GM12874 (cell line): ENCODE measurements around the gene GRK6.
A peak's percentile ranks its signal among the peaks of the same experiment; 100 is the strongest.

ENCODE experiments used
- TF ChIP-seq, protein P1 (sequence below): IDR thresholded peaks from 2 replicates; pipeline ENCODE4 v1.5.1; 2011; ENCODE audit warnings: low read depth, mild to moderate bottlenecking, control low read depth, low read length, moderate library complexity; ENCODE audit not compliant: insufficient read depth

The GRK6 gene

GRCh38 chr5:177403102-177403791 is 23.2 kb upstream of the GRK6 start:
- TF ChIP-seq, protein P1, sequence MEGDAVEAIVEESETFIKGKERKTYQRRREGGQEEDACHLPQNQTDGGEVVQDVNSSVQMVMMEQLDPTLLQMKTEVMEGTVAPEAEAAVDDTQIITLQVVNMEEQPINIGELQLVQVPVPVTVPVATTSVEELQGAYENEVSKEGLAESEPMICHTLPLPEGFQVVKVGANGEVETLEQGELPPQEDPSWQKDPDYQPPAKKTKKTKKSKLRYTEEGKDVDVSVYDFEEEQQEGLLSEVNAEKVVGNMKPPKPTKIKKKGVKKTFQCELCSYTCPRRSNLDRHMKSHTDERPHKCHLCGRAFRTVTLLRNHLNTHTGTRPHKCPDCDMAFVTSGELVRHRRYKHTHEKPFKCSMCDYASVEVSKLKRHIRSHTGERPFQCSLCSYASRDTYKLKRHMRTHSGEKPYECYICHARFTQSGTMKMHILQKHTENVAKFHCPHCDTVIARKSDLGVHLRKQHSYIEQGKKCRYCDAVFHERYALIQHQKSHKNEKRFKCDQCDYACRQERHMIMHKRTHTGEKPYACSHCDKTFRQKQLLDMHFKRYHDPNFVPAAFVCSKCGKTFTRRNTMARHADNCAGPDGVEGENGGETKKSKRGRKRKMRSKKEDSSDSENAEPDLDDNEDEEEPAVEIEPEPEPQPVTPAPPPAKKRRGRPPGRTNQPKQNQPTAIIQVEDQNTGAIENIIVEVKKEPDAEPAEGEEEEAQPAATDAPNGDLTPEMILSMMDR = no peak

- TF ChIP-seq, protein P1 = peak; percentile 96
Measured at GRCh38 chr5:177403792-177404640, 22.5 kb upstream of the GRK6 start.

DNA sequence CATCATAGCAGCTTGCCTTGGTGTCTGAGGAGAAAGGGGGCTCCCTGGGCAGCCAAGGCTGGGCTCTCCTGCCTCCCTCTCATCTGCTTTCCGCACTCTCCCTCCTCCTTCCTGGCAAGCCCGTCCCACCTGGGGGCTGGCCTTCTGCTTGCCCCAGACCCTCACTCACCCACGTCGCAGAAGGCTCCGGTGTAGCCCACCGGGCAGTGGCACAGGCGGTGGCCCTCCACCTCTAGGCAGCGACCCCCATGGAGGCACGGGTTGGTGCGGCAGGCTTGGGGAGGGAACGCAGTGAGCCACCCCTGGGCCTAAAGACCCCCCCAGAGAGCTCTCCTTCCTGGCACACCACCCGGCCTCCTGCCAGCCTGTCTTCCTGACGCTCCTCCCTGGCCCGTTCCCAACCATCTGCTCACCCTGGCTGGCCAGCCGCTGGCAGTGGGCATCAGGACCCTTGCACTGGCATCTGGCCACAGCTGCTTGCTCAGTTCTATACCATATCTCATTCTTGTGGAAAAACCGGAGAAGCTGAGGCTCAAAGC is 21.8 kb upstream of the GRK6 start:
- TF ChIP-seq, protein P1 = no peak

- TF ChIP-seq, protein P1 = no peak
Measured at GRCh38 chr5:177405312-177405711, 21.2 kb upstream of the GRK6 start.

DNA sequence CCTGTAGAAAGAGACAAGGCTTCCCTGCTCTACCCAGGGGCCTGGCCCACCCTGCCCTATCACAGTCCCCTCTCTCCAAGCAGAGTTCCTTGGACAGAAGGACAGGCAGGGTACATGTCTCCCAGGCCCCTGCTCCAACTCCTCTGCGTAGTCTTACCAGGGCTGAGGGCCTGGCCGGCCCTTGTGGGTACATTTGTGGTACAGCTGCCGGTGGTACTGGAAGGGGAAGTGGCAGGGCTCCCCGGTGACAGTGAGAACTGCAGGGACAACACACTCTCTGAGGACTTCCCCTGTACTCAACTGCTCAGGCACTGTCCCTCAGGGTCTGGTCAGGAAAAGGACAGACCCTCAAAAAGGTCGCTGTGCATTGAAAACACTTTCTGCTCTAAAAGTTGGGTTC is 20.7 kb upstream of the GRK6 start:
- TF ChIP-seq, protein P1 = no peak

- TF ChIP-seq, protein P1 = no peak
Measured at GRCh38 chr5:177409043-177409801, 17.3 kb upstream of the GRK6 start, which contains the start of gene F12. Gene F12, minus strand, starts transcription at chr5:177409564. Its CDS starts 37 bp downstream, at chr5:177409527.
